Stimulated activated CD8-positive, alpha-beta memory T cell treated with anti-CD3 and anti-CD28 coated beads, Interleukin-15, amount 100 ng/mL, for 1 hour (primary cell): Measurements from ENCODE around the gene COL6A3.

Experiments
- DNase-seq: peaks from one replicate; pipeline ENCODE4 v3.0.0-alpha.2; 2020; ENCODE audit warnings: low read depth

The COL6A3 gene

GRCh38 chr2:237440819-237441281 lies 26.9 kb upstream of the COL6A3 start:
- DNase-seq, result no peak

GRCh38 chr2:237438080-237438940 lies 24.3 kb upstream of the COL6A3 start:
- no peak for DNase-seq

GRCh38 chr2:237437566-237437965 lies 23.6 kb upstream of the COL6A3 start:
- DNase-seq, result no peak

DNA sequence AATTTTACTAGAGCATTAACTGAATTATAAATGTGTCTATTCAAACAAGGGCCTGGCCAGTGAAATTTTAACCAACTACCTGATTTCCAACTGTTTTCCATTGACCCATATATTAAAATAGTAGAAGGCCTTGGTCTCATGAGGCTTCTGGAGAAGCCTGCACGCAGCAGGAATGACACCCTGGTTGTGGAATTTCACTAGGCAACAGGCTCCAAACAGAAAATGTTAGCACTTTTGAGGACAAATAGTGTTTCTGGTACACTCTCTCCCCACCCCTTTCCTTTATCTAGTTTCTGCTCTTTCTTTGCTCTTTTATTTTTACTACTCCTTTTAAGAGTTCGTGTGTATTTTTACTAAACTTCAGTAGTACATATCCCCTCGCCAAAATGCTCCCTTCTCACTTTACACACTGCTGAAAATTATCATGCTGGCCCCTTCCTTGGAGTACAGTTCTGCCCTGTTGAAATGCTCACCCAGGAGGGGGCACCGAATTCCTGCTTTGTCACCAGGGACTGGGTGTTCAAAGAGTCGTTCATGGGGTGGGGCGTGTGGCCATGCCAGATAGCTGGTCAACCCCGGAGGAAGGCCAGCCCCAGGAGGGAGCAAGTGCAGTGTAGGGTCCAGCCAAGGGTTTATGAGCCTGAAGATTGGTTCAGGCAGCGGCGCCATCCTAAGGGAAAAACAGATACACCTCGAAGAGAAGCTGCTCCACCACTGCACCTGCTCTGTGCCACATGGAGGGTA lies 22.1 kb upstream of the COL6A3 start:
- DNase-seq, result no peak

- DNase-seq, result peak; percentile 58
Measured at GRCh38 chr2:237434866-237435311, 20.9 kb upstream of the COL6A3 start.

- no peak for DNase-seq
Measured at GRCh38 chr2:237433920-237434676, 20.1 kb upstream of the COL6A3 start.

DNA sequence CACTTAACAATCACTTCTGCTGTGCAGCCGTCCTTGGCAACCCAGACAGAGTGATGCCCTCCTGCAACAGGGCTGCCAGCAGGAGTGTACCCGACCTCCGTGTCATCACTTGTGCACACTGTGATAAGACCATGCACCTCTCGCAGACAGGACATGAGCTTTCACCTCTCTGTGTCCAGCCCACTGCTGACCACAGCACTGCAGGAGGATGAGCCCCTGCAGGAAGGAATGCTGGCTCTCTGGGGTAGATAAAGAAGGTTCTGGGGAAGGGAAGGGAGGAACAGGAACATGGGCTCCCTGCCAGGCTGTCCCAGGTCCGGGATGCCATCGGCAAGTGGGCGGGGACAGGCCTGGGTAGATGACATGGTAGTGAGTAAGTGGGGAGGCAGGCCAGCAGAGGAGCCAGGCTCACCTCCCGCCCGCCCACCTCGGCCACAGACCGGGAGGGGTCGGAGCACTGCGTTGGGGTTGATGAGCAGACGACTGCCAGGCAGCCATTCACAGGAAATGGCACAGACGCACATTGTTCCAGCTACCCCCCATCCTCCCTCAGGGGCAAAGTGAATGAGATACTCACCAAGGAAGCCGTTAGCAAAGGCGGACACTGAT lies 18.6 kb upstream of the COL6A3 start:
- peak; percentile 56 for DNase-seq

GRCh38 chr2:237431837-237432236 lies 17.9 kb upstream of the COL6A3 start:
- no peak for DNase-seq

DNA sequence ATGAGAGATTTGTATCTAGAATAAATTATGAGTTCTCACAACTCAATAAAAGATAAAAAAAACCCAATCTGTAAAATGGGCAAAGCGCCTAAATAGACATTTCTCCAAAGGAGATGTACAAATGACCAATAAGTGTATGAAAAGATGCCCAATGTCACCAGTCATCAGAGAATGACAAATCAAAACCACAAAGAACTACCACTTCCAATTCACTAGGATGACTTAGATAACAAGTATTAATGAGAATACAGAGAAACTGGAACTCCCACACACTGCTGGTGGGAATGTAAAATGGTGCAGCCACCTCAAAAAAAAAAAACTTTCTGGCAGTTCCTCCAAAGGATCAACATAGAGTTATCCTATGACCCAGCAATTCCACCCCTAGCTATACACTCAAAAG lies 17.4 kb upstream of the COL6A3 start:
- no peak for DNase-seq

- no peak for DNase-seq
Measured at GRCh38 chr2:237430861-237431260, 16.9 kb upstream of the COL6A3 start.

DNA sequence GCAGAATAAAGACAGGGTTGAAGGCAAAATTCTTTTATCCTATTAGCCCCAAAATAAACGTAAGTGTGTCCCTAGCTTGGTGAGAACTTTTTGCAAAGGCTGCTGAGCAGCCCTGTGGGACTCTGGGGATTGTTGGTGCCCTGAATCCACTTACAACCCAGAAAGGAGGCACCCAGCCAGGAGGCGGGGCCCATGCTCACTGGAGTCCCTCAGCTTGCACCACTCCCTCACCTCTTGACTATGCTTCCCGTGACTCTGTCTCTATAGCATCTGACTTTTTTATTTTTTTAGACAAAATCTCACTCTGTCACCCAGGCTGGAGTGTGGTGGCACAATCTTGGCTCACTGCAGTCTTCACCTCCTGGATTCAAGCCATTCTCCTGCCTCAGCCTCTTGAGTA lies 15.8 kb upstream of the COL6A3 start:
- DNase-seq, result no peak

DNA sequence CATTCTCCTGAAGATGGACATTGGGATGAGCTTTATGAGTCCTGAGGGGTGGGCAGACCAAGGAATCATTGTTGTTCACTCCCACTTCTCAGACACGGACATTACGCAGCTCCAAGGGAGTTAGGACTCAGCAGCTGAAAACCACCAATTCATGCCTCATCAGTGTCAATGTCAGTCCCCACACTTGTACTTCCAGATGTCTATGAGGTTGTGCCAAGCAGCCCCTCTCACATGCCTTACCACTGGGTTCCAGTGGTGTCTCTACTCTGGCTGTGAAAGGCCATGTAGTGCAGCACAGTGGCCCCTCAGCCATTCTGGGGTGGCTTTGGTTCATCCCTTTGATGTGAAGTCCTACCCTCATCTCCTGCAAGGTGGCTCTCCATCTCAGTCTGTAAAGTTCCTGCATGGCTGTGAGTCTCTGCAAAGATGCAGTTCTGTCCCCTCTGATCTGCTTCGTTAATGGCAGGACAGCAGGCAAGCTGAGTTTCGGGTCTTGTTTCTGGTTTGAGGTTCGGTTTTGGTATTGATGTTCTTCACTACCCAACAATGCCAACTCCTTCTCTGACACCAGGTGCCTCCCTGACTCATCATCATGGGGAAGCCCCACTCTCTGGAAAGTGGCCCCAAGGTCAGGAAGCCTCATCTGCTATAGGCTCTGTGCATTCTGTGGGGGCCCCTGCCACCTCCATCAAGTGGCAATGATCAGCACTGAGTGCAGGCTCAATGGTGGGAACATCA lies 14.0 kb upstream of the COL6A3 start:
- DNase-seq, result no peak

DNA sequence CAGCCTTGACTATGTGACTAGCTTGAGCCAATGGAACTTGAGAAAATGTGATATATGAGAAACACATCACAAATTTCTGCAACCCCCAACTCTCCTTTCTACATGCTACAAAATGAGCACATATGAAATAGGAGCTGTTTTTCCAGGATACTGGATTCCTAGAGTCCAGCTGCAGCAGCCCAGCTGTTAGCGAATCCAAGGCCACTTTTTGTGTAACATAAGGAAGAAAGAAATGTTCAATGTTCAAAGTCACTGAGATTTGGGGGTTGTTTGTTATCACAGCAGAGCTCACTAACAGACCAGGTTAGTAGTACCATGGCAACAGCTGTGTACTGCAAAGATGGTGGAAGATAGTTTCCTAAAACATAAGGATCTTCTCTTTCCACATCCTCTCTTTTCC lies 12.6 kb upstream of the COL6A3 start:
- no peak for DNase-seq

- DNase-seq, result no peak
Measured at GRCh38 chr2:237425320-237425719, 11.4 kb upstream of the COL6A3 start.

DNA sequence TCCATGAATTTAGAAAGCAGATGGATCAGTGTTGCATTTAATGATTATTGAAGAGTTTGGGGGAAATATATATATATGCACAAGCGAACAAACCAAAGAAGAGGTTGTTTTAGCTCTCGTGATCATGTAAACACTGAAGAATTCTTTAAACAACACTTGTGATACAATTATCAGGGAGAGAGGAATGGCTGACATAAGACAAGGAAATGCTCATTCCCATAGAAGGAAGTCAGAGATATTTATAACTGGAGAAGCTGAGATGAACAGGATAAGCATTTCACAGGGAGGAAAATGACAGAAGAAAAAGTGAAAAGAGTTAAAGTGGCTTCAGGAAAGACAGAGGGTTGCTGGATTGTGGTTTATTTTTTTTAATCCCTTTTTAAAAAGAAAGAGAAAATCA lies 10.6 kb upstream of the COL6A3 start:
- DNase-seq, result no peak

DNA sequence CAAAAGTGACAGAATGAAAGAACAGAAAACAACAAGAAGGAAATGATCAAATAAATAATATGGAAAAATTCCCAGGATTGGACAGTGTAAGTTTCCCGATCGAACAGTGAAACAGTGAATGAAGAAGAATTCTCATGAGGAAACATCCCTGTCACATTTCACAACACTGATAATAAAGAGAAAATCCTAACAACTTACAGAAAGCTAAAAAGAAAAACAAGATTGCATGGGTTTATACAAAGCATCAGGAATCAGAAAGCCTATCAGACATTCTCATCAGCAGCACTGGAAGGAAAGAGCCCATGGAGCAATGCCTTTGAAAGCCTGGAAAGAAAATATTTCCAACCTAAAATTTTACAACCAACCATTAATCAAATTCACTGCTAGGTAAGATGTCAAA lies 9.9 kb upstream of the COL6A3 start:
- no peak for DNase-seq

DNA sequence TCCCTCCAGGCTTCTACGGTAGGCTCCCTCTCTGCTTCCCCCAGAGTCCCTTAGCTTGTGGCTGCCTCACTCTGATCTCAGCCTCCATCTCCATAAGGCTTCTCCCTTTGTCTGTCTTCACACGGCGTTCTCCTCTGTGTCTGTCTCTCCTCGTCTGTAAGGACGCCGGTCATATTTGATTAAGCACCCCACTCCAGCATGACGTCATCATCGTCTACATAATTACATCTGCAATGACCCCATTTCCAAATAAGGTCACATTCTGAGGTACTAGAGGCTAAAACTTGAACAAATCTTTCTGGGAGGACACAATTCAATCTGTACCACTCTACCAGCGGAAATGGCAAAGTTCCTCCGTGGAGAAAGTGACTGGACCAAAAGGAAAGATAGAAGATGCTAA lies 8.3 kb upstream of the COL6A3 start:
- DNase-seq, result no peak

DNA sequence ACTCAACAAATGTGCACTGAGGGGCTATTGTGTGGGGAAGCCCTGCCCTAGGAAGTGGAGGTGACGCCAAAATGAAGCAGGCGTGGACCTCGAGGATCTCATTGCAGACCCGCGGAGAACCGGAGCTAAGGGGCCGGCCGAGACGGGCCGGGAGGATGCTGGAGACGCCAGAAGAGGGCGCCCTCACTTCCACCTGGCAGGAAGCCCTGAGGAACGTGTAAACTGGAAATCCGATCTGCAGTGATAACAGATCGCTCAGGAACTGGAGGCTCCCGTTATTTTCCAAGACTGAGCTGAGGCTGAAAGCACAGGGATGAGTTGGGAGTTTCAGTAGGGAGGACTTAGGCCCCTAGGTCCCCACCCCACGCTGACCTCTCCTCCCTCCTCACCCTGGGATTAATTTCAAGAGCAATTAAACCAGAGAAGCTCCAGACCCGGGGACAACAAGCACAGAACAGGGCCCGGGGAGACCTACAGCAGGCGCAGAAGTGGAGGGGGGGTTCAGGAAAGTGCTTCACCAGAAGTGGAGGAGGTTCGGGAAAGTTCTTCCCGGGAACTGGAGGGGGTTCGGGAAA lies 7.7 kb upstream of the COL6A3 start:
- DNase-seq, result peak; percentile 68

DNA sequence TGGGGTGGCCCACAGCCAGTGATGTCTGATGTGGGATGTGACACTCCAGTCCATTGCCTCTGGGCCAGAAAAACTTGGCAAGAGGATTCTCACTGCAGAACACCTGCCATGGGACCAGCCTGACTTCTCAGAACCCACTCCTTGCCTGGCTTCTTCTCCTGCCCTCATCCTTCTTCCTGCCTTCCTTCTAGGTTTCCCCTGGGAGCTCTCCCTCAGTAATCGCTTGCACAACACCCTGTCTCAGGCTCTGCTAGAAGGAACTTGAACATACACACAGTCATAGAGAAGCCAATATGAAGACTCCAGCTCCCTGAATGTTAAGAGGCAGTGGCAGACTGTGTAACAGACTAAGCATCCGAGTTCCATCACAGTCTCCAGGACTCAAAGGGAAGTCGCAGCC lies 4.3 kb upstream of the COL6A3 start:
- no peak for DNase-seq

DNA sequence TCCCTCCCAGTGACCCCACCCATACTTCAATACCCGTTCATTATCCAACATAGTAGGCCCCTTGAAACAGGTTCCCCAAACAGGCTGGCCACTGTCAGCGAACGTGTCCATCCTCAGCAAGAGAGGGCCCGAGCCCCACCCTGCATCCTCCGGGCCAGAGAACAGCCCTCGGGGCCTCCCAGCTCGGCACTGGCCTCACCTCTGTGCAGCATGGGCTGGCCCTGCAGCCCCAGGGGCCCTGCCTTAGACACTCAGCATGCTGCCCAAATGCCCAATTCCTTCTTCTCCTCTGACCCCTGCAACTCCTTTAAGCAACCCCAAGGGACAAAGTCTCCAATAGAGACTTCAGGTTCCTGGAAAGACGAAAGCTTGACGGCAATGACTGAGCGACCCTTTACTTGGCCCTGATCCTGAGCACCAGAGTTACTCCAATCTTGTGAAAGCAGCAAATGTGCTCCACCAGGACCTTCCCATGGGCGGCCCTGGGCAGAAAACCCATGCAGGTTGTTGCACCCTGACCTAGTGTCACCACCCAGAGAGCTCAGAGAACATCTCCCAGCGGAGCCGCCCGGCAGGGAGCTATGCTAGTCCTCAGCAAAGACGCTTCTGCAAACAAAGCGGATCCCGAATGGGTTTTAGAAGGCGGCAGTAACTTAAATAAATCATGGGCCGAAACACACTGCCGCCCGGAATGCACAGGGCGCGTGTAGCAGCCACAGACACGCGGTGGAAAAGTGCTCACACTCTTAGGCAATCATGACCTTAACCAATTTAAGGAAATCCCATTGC lies 782 bp downstream of the COL6A3 start:
- no peak for DNase-seq
